AG04450 (cell line): ENCODE data around the gene ZSCAN1. TPM values are rescaled to one million over a fixed set of nuclear protein-coding genes. Genes with fewer than 3 reads are reported as not detected.

Experiments
- CTCF ChIA-PET: fragments of 300-600, 350-600 bp; formaldehyde crosslinking; extraction: SDS; loops from one replicate; lab custom pipeline; 2022; ENCODE audit warnings: antibody characterized with exemption, inconsistent platforms; lab: Charles Lee
- POLR2A ChIA-PET: fragments of 350-600 bp; formaldehyde crosslinking; extraction: SDS; loops from one replicate; lab custom pipeline; 2021; ENCODE audit warnings: antibody characterized with exemption, inconsistent platforms; lab: Yijun Ruan, JAX
- DNase-seq: peaks from one replicate; pipeline ENCODE4 v3.0.0-alpha.2; 2011; ENCODE audit warnings: low read depth, low spot score
- H3K27ac ChIP-seq: one replicate; pipeline ENCODE4 v1.5.1; 2012; ENCODE audit warnings: low read depth, low read length, control low read depth
- H3K27me3 ChIP-seq: one replicate; pipeline ENCODE4 v1.6.0; 2012; ENCODE audit warnings: low read length; ENCODE audit not compliant: control insufficient read depth, insufficient read depth
- H3K4me3 ChIP-seq: 2 replicates; pipeline ENCODE4 v1.5.1; 2011; ENCODE audit warnings: mild to moderate bottlenecking, low read depth, low read length, control low read depth
- H3K9me3 ChIP-seq: 2 replicates; pipeline ENCODE4 v1.5.1; 2012; ENCODE audit warnings: low read length; ENCODE audit not compliant: control insufficient read depth, insufficient read depth
- polyA plus RNA-seq: library from polyadenylated mRNA; depleted of rRNA; stranded (reverse); fragments of >200 nt; gene quantifications from 2 replicates; pipeline ENCODE4 v1.2.3, GENCODE V29; 2011
- TF ChIP-seq, protein P1 (sequence below): IDR thresholded peaks from 2 replicates; pipeline ENCODE4 v1.5.1; 2011; ENCODE audit warnings: low read depth, low read length, control low read depth, inconsistent platforms

The ZSCAN1 gene
- polyA plus RNA-seq, 1 experiment: not detected

GRCh38 chr19:58009666-58010301 is 24.0 kb upstream of the ZSCAN1 start:
- H3K9me3 ChIP-seq: peaks cover 83% of the 10 kb centered on the region
- POLR2A ChIA-PET: no interaction called here
- peak overlapping the region; percentile 21 for H3K27ac ChIP-seq
- no peaks in the 10 kb centered on the region for H3K27me3 ChIP-seq
- H3K4me3 ChIP-seq: peak overlapping the region; percentile 53
- DNase-seq: peak; percentile 41
- CTCF ChIA-PET: no interaction called here
- TF ChIP-seq, protein P1, sequence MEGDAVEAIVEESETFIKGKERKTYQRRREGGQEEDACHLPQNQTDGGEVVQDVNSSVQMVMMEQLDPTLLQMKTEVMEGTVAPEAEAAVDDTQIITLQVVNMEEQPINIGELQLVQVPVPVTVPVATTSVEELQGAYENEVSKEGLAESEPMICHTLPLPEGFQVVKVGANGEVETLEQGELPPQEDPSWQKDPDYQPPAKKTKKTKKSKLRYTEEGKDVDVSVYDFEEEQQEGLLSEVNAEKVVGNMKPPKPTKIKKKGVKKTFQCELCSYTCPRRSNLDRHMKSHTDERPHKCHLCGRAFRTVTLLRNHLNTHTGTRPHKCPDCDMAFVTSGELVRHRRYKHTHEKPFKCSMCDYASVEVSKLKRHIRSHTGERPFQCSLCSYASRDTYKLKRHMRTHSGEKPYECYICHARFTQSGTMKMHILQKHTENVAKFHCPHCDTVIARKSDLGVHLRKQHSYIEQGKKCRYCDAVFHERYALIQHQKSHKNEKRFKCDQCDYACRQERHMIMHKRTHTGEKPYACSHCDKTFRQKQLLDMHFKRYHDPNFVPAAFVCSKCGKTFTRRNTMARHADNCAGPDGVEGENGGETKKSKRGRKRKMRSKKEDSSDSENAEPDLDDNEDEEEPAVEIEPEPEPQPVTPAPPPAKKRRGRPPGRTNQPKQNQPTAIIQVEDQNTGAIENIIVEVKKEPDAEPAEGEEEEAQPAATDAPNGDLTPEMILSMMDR: no peak

DNA sequence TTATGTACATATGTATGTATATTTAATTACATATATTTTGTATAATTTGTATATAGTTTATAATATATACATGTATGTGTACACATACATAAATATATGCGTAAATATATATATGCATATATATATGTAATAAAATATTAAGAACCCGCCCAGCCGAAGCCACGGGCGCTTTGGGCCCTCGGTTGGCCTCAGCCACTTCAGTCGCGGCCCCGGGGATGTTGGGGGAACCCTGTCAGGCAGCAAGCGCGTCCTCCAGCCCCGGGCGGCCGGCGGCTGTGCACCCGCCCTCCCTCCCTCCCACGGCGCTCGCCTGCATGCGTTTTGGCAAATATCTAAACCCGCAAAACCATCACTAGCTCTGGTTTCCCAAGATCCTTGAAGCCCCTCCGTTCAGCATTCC is 23.3 kb upstream of the ZSCAN1 start:
- ChIA-PET POLR2A (interaction anchor here (0.7 kb wide), 1 partner anchor 49 kb away, joined by 3 read pairs; the partner anchor contains the start of gene ZNF135), CTCF (no interaction called here)
- no peak overlapping the region for H3K27ac ChIP-seq
- TF ChIP-seq, protein P1: no peak
- peaks cover 81% of the 10 kb centered on the region for H3K9me3 ChIP-seq
- DNase-seq: no peak
- no peaks in the 10 kb centered on the region for H3K27me3 ChIP-seq
- no peak overlapping the region for H3K4me3 ChIP-seq

DNA sequence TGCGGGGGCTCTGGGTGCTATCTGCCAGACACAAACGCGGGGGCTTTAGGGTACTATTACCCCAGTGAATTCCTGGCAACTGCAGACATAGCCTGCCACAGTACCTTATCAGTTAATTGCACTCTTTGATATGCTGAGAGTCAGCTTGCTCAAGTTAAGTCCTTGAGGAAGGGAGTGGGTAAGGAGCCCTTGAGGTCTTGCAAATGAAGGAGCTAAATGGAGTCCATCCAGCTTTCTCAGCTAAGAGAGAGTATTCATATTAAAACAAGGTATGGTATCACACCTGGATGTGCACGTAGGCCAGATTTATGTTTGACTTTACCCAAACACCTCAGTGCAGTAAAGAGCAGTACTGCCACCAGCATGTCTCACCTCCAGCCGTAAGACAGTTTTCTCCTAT is 19.7 kb upstream of the ZSCAN1 start:
- TF ChIP-seq, protein P1: no peak
- Histone ChIP-seq H3K9me3 (peaks cover 68% of the 10 kb centered on the region), H3K27ac (no peak overlapping the region), H3K4me3 (no peak overlapping the region), H3K27me3 (no peaks in the 10 kb centered on the region)
- ChIA-PET POLR2A (no interaction called here), CTCF (no interaction called here)
- no peak for DNase-seq

DNA sequence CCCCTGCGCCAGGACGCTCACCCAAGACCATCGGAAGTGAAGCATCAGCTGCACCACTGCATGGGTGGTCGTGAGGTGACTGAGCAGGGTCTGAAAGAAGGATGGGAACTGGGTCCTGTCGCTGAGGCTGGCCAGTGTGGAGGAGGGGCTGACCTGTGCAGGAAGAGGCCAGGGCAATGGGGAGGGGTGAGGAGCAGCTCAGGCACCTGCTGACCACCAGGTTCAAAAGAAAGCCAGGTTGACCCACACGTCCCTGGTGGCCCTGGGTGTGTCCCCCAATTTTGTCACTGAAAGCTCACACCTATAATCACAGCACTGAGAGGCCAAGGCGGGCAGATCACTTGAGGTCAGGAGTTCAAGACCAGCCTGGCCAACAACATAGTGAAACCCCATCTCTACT is 13.7 kb upstream of the ZSCAN1 start:
- no peak overlapping the region for H3K4me3 ChIP-seq
- no peaks in the 10 kb centered on the region for H3K27me3 ChIP-seq
- H3K27ac ChIP-seq: no peak overlapping the region
- H3K9me3 ChIP-seq: peaks cover 69% of the 10 kb centered on the region
- POLR2A ChIA-PET: no interaction called here
- CTCF ChIA-PET: interaction anchor here (0.6 kb wide), 1 partner anchor 245 kb away, joined by 3 read pairs; no protein-coding TSS in a partner anchor
- TF ChIP-seq, protein P1: no peak
- no peak for DNase-seq

- no peak for DNase-seq
- H3K27me3 ChIP-seq: no peaks in the 10 kb centered on the region
- H3K9me3 ChIP-seq: peaks cover 71% of the 10 kb centered on the region
- CTCF ChIA-PET: interaction anchor here (1.0 kb wide), 1 partner anchor 130 kb away, joined by 3 read pairs; no protein-coding TSS in a partner anchor
- TF ChIP-seq, protein P1: peak; percentile 32; the same call in 1 of the 2 replicates
- POLR2A ChIA-PET: no interaction called here
- no peak overlapping the region for H3K4me3 ChIP-seq
- H3K27ac ChIP-seq: no peak overlapping the region
These were observed 12.1 kb upstream of the ZSCAN1 start for GRCh38 chr19:58021541-58022282.
